PC-9 (cell line): ENCODE data around the gene CRACDL. TPM values are rescaled to one million over a fixed set of nuclear protein-coding genes. Genes with fewer than 3 reads are reported as not detected.

Experiments used
- BruUV-seq: library from RNA; stranded (reverse); fragments of 400-500 nt; replicated peaks from 2 replicates; lab custom pipeline; 2021; lab: Mats Ljungman, UMichigan
- CTCF ChIA-PET: fragments of 300-600 bp; sonication (Branson Sonifier 250); formaldehyde crosslinking; loops from one replicate; lab custom pipeline; 2022; ENCODE audit warnings: antibody characterized with exemption; lab: Charles Lee
- POLR2A ChIA-PET: fragments of 300-600 bp; sonication (Branson Sonifier 250); formaldehyde crosslinking; loops from one replicate; lab custom pipeline; 2022; ENCODE audit warnings: antibody characterized with exemption; ENCODE audit not compliant: unreplicated experiment; lab: Charles Lee
- DNase-seq, 2 experiments: peaks; one replicate each; pipeline versions ENCODE4 v3.0.0 to v3.0.0-alpha.2; 2015 to 2022; ENCODE audit warnings: mixed read lengths in 1 of 2
- H2AFZ ChIP-seq: fragments of 200-600 bp; sonication (generic); 2 replicates; pipeline ENCODE4 v1.8.1; 2017; ENCODE audit warnings: antibody characterized with exemption
- H3F3A ChIP-seq: fragments of 200-600 bp; sonication (generic); 2 replicates; pipeline ENCODE4 v1.8.1; 2017; ENCODE audit warnings: antibody characterized with exemption, mild to moderate bottlenecking, low read depth; ENCODE audit not compliant: insufficient read depth
- H3K27ac ChIP-seq: fragments of 200-600 bp; sonication (generic); 2 replicates; pipeline ENCODE4 v1.6.1; 2016; ENCODE audit warnings: mixed run types
- H3K27me3 ChIP-seq: fragments of 200-600 bp; sonication (generic); 2 replicates; pipeline ENCODE4 v1.6.1; 2016; ENCODE audit warnings: low read depth, mixed run types; ENCODE audit not compliant: insufficient read depth
- H3K36me3 ChIP-seq: fragments of 200-600 bp; sonication (generic); 2 replicates; pipeline ENCODE4 v1.6.1; 2016; ENCODE audit warnings: low read depth, mixed run types
- H3K4me1 ChIP-seq: fragments of 200-600 bp; sonication (generic); replicated peaks from 2 replicates; pipeline ENCODE4 v1.6.1; 2016; ENCODE audit warnings: mixed run types; ENCODE audit not compliant: insufficient read depth
- H3K4me2 ChIP-seq: fragments of 200-600 bp; sonication (generic); 2 replicates; pipeline ENCODE4 v1.6.1; 2017; ENCODE audit warnings: mixed run types
- H3K4me3 ChIP-seq: fragments of 200-600 bp; sonication (generic); 2 replicates; pipeline ENCODE4 v1.6.1; 2016; ENCODE audit warnings: mixed run types
- H3K79me2 ChIP-seq: fragments of 200-600 bp; sonication (generic); 2 replicates; pipeline ENCODE4 v1.6.1; 2017; ENCODE audit warnings: low read depth, mixed run types
- H3K9me2 ChIP-seq: fragments of 200-600 bp; sonication (generic); 2 replicates; pipeline ENCODE4 v1.8.1; 2017; ENCODE audit warnings: mild to moderate bottlenecking; ENCODE audit not compliant: insufficient read depth
- H3K9me3 ChIP-seq: fragments of 200-600 bp; sonication (generic); 2 replicates; pipeline ENCODE4 v1.8.1; 2016; ENCODE audit warnings: low read depth; ENCODE audit not compliant: insufficient read depth
- H4K20me1 ChIP-seq: fragments of 200-600 bp; sonication (generic); 2 replicates; pipeline ENCODE4 v1.8.1; 2017; ENCODE audit not compliant: insufficient read depth
- EZH2 ChIP-seq: fragments of 200-600 bp; sonication (generic); IDR thresholded peaks from 2 replicates; pipeline ENCODE4 v1.8.0; 2017; ENCODE audit warnings: antibody characterized with exemption, low read depth
- intact Hi-C: fragments of 100-400 bp; cut with micrococcal nuclease; formaldehyde crosslinking; loops from one replicate; pipeline ENCODE4 v1.10.0; 2022; ENCODE audit not compliant: unreplicated experiment
- total RNA-seq: library from RNA; stranded (reverse); gene quantifications from 2 replicates; pipeline ENCODE4 v1.2.3, GENCODE V29; 2021
- TF ChIP-seq, protein P1 (sequence below): fragments of 200-600 bp; sonication (generic); conservative IDR thresholded peaks from 2 replicates; pipeline ENCODE4 v1.6.1; 2017; ENCODE audit warnings: mixed run types, antibody characterized with exemption, mild to moderate bottlenecking, moderate library complexity

The CRACDL gene
- total RNA-seq, 1 experiment from 2014 or later: 33.7 TPM

DNA sequence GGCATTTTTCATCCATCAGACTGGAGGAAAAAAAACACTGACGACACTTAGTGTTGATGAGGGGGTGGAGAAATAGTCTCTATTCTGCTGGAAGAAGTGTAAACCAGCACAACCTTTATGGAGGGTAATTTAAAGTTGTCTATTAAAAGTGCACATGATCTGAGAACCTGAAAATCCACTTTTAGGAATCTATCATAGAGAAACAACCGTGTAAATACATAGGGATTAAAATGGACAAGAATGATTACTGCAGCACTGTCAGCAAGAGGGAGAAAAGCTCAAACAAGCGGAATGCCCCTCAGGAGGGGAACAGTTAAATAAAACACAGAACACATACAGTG is 125.5 kb downstream of the CRACDL start:
- ChIA-PET POLR2A (no interaction called here), CTCF (no interaction called here)
- no TSS peak for BruUV-seq
- intact Hi-C loops: no loop called here
- H3K27me3 ChIP-seq: no peaks in the 10 kb centered on the region
- no peaks in the 10 kb centered on the region for H3K9me2 ChIP-seq
- TF ChIP-seq, protein P1, sequence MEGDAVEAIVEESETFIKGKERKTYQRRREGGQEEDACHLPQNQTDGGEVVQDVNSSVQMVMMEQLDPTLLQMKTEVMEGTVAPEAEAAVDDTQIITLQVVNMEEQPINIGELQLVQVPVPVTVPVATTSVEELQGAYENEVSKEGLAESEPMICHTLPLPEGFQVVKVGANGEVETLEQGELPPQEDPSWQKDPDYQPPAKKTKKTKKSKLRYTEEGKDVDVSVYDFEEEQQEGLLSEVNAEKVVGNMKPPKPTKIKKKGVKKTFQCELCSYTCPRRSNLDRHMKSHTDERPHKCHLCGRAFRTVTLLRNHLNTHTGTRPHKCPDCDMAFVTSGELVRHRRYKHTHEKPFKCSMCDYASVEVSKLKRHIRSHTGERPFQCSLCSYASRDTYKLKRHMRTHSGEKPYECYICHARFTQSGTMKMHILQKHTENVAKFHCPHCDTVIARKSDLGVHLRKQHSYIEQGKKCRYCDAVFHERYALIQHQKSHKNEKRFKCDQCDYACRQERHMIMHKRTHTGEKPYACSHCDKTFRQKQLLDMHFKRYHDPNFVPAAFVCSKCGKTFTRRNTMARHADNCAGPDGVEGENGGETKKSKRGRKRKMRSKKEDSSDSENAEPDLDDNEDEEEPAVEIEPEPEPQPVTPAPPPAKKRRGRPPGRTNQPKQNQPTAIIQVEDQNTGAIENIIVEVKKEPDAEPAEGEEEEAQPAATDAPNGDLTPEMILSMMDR: no peak
- no peak for TF ChIP-seq EZH2
- H3K4me2 ChIP-seq: no peak overlapping the region
- peaks cover 17% of the 10 kb centered on the region for H3K4me1 ChIP-seq
- H3F3A ChIP-seq: peaks cover 4% of the 10 kb centered on the region
- H3K9me3 ChIP-seq: no peaks in the 10 kb centered on the region
- no peaks in the 10 kb centered on the region for H3K36me3 ChIP-seq
- no peak overlapping the region for H3K27ac ChIP-seq
- H2AFZ ChIP-seq: no peak overlapping the region
- no peak for DNase-seq
- no peaks in the 10 kb centered on the region for H3K79me2 ChIP-seq
- no peak overlapping the region for H3K4me3 ChIP-seq
- no peaks in the 10 kb centered on the region for H4K20me1 ChIP-seq

DNA sequence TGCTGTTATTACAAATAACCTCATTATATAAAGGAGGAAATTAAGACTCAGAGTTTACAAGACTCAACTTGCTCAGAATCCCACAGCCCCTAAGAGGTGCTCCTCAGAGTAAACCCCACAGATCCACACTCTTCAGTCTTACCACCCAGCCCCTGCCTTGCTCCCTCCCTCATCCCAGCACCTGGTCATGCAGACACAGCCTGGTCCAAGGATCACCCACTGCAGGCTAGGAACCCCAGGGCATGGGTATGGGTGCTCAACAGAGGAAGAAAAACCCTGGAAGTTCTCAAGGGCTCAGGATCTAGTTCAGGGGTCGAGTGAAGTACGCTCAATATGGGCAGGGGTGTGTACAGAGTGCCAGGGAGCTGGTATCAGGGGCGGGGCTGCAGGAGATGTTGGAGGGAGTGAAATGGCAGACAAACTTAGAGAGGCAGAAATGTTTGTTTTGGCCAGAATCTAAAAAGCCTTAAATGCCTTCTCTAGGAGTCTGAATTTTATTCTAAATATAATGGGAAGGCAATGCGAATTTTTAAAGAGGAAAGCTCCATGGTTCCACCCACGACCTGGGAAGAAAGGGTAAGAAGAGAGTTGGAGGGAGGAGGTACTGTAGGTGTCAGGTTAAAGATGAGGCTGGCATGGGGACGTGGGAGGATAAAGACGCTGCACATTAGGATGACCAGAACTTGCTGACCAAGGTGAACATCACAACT is 126.0 kb downstream of the CRACDL start:
- Histone ChIP-seq H4K20me1 (no peaks in the 10 kb centered on the region), H3K27me3 (no peaks in the 10 kb centered on the region), H3K36me3 (no peaks in the 10 kb centered on the region), H3K27ac (no peak overlapping the region), H3K4me3 (no peak overlapping the region), H3K79me2 (no peaks in the 10 kb centered on the region), H3F3A (peaks cover 4% of the 10 kb centered on the region), H2AFZ (no peak overlapping the region), H3K4me2 (no peak overlapping the region), H3K9me2 (no peaks in the 10 kb centered on the region), H3K4me1 (peaks cover 22% of the 10 kb centered on the region), H3K9me3 (no peaks in the 10 kb centered on the region)
- intact Hi-C loops: no loop called here
- ChIA-PET CTCF (no interaction called here), POLR2A (no interaction called here)
- no TSS peak for BruUV-seq
- no peak for DNase-seq
- no peak for TF ChIP-seq EZH2
- TF ChIP-seq, protein P1: no peak

DNA sequence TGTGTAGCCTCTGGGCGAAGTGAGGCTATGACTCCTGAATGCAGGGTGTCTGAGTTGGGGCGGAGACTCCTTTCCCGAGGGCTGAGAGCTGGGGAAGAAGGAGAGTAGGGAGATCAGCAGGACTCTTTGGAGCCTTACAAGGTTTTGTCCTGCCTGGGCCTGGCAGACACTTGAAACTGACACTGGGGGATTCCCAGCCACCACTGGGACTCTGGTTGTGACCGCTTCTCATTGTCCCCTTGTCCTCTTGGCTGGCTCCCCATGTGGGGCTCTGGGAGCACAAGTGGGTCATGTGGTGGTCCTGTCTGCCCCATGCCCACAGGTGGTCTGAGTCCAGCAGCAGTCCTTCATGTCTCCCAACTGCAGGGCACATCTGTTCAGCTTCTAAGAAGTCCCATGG is 126.9 kb downstream of the CRACDL start:
- Histone ChIP-seq H3K4me3 (no peak overlapping the region), H3K79me2 (no peaks in the 10 kb centered on the region), H3K9me3 (no peaks in the 10 kb centered on the region), H3K27ac (no peak overlapping the region), H2AFZ (no peak overlapping the region), H3K9me2 (no peaks in the 10 kb centered on the region), H3K27me3 (no peaks in the 10 kb centered on the region), H3K4me2 (no peak overlapping the region), H3F3A (peaks cover 4% of the 10 kb centered on the region), H4K20me1 (no peaks in the 10 kb centered on the region), H3K36me3 (no peaks in the 10 kb centered on the region), H3K4me1 (peaks cover 23% of the 10 kb centered on the region)
- POLR2A ChIA-PET: no interaction called here
- CTCF ChIA-PET: no interaction called here
- TF ChIP-seq, protein P1: no peak
- TF ChIP-seq EZH2: no peak
- no peak for DNase-seq
- intact Hi-C loops: no loop called here
- no TSS peak for BruUV-seq
